PC-9 (cell line): Measurements from ENCODE around the gene SLC39A9. TPM values are rescaled to one million over a fixed set of nuclear protein-coding genes. Genes with fewer than 3 reads are reported as not detected.

Experiments
- BruUV-seq: library from RNA; stranded (reverse); fragments of 400-500 nt; replicated peaks from 2 replicates; lab custom pipeline; 2021; lab: Mats Ljungman, UMichigan
- CTCF ChIA-PET: fragments of 300-600 bp; sonication (Branson Sonifier 250); formaldehyde crosslinking; loops from one replicate; lab custom pipeline; 2022; ENCODE audit warnings: antibody characterized with exemption; lab: Charles Lee
- POLR2A ChIA-PET: fragments of 300-600 bp; sonication (Branson Sonifier 250); formaldehyde crosslinking; loops from one replicate; lab custom pipeline; 2022; ENCODE audit warnings: antibody characterized with exemption; ENCODE audit not compliant: unreplicated experiment; lab: Charles Lee
- DNase-seq, 2 experiments: peaks; one replicate each; pipeline versions ENCODE4 v3.0.0 to v3.0.0-alpha.2; 2015 to 2022; ENCODE audit warnings: mixed read lengths in 1 of 2
- H2AFZ ChIP-seq: fragments of 200-600 bp; sonication (generic); 2 replicates; pipeline ENCODE4 v1.8.1; 2017; ENCODE audit warnings: antibody characterized with exemption
- H3F3A ChIP-seq: fragments of 200-600 bp; sonication (generic); 2 replicates; pipeline ENCODE4 v1.8.1; 2017; ENCODE audit warnings: antibody characterized with exemption, mild to moderate bottlenecking, low read depth; ENCODE audit not compliant: insufficient read depth
- H3K27ac ChIP-seq: fragments of 200-600 bp; sonication (generic); 2 replicates; pipeline ENCODE4 v1.6.1; 2016; ENCODE audit warnings: mixed run types
- H3K27me3 ChIP-seq: fragments of 200-600 bp; sonication (generic); 2 replicates; pipeline ENCODE4 v1.6.1; 2016; ENCODE audit warnings: low read depth, mixed run types; ENCODE audit not compliant: insufficient read depth
- H3K36me3 ChIP-seq: fragments of 200-600 bp; sonication (generic); 2 replicates; pipeline ENCODE4 v1.6.1; 2016; ENCODE audit warnings: low read depth, mixed run types
- H3K4me1 ChIP-seq: fragments of 200-600 bp; sonication (generic); replicated peaks from 2 replicates; pipeline ENCODE4 v1.6.1; 2016; ENCODE audit warnings: mixed run types; ENCODE audit not compliant: insufficient read depth
- H3K4me2 ChIP-seq: fragments of 200-600 bp; sonication (generic); 2 replicates; pipeline ENCODE4 v1.6.1; 2017; ENCODE audit warnings: mixed run types
- H3K4me3 ChIP-seq: fragments of 200-600 bp; sonication (generic); 2 replicates; pipeline ENCODE4 v1.6.1; 2016; ENCODE audit warnings: mixed run types
- H3K79me2 ChIP-seq: fragments of 200-600 bp; sonication (generic); 2 replicates; pipeline ENCODE4 v1.6.1; 2017; ENCODE audit warnings: low read depth, mixed run types
- H3K9me2 ChIP-seq: fragments of 200-600 bp; sonication (generic); 2 replicates; pipeline ENCODE4 v1.8.1; 2017; ENCODE audit warnings: mild to moderate bottlenecking; ENCODE audit not compliant: insufficient read depth
- H3K9me3 ChIP-seq: fragments of 200-600 bp; sonication (generic); 2 replicates; pipeline ENCODE4 v1.8.1; 2016; ENCODE audit warnings: low read depth; ENCODE audit not compliant: insufficient read depth
- H4K20me1 ChIP-seq: fragments of 200-600 bp; sonication (generic); 2 replicates; pipeline ENCODE4 v1.8.1; 2017; ENCODE audit not compliant: insufficient read depth
- EZH2 ChIP-seq: fragments of 200-600 bp; sonication (generic); IDR thresholded peaks from 2 replicates; pipeline ENCODE4 v1.8.0; 2017; ENCODE audit warnings: antibody characterized with exemption, low read depth
- intact Hi-C: fragments of 100-400 bp; cut with micrococcal nuclease; formaldehyde crosslinking; loops from one replicate; pipeline ENCODE4 v1.10.0; 2022; ENCODE audit not compliant: unreplicated experiment
- total RNA-seq: library from RNA; stranded (reverse); gene quantifications from 2 replicates; pipeline ENCODE4 v1.2.3, GENCODE V29; 2021
- TF ChIP-seq, protein P1 (sequence below): fragments of 200-600 bp; sonication (generic); conservative IDR thresholded peaks from 2 replicates; pipeline ENCODE4 v1.6.1; 2017; ENCODE audit warnings: mixed run types, antibody characterized with exemption, mild to moderate bottlenecking, moderate library complexity

Gene SLC39A9
- total RNA-seq, 1 experiment from 2014 or later: 95.1 TPM

DNA sequence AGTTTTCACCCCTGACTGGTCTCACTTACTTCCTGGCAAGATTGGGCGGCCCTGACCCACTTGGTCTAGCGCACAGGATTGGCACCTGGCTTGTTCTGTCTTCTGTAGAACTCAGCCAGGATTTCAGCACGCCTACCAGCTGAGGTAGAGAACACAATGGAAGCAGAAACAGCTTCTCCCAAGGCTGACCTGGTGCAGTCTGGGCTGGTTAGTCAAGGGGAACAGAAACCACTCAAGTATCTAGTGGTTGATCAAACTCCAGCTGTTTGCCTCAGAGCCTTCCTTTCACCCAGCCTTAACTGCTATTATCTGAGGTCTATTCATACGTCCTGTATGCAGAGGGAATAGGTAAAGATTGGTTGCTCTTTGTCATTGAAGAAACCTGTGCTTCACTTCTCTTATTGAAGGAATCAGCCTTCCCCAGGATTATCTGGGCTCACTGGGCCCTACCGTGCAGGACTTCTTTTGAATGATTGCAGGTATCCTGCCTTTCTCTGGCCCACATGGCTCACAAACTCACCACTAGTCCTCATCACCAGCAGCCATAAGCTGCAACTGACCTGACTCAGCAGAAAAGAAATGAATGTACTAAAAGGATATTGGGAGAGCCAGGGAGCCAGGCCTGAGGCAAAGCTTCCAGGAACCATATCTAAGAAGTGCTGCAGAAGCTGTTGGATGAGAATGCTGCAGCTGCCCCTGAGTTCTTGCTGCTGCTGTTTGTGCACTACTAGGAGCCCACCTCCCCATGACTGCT, 83.5 kb downstream of the SLC39A9 start:
- no peaks in the 10 kb centered on the region for H3K9me3 ChIP-seq
- peaks cover 27% of the 10 kb centered on the region for H3K27me3 ChIP-seq

DNA sequence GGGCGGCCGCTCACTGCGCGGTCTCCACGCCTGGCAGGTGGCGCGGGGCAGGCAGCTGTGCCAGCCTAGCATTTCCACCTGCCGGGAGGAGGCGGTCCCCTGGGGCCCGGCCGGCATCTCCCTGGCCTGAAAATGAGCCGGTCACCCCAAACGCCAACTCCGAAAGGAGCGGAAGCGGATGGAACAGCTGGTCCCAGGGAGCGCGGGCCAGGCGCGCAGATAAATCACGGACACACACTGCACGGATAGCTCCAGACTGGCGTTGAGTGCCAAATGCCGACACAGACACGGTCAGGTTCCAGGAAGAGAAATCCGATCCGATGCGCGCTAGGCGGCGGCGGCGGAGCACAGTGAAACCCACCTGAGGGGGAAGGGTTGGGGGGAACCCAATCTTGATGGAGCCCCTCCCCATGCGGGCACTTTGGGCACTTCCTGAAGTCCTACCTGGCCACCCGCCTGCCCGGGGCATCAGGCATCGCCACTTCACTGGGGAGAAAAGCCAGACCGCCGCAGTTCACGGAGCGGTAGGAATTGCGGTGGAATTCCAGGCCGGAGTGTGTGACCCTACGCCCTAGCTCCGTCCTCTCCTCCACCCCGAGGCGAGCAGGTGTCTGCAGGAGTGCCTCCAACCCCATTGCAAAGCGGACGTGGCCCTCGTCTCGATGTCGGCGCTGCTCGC, 85.4 kb downstream of the SLC39A9 start:
- peak in 1 of 2 experiments; percentile 36 for DNase-seq
- no peaks in the 10 kb centered on the region for H3K9me2 ChIP-seq
- no peaks in the 10 kb centered on the region for H3F3A ChIP-seq
- H3K27me3 ChIP-seq: peaks cover 35% of the 10 kb centered on the region
- no TSS peak for BruUV-seq
- H3K4me1 ChIP-seq: no peaks in the 10 kb centered on the region
- TF ChIP-seq EZH2: no peak
- TF ChIP-seq, protein P1, sequence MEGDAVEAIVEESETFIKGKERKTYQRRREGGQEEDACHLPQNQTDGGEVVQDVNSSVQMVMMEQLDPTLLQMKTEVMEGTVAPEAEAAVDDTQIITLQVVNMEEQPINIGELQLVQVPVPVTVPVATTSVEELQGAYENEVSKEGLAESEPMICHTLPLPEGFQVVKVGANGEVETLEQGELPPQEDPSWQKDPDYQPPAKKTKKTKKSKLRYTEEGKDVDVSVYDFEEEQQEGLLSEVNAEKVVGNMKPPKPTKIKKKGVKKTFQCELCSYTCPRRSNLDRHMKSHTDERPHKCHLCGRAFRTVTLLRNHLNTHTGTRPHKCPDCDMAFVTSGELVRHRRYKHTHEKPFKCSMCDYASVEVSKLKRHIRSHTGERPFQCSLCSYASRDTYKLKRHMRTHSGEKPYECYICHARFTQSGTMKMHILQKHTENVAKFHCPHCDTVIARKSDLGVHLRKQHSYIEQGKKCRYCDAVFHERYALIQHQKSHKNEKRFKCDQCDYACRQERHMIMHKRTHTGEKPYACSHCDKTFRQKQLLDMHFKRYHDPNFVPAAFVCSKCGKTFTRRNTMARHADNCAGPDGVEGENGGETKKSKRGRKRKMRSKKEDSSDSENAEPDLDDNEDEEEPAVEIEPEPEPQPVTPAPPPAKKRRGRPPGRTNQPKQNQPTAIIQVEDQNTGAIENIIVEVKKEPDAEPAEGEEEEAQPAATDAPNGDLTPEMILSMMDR: no peak
- peak overlapping the region; percentile 81 for H3K4me2 ChIP-seq
- peak overlapping the region; percentile 54 for H3K4me3 ChIP-seq
- H3K36me3 ChIP-seq: no peaks in the 10 kb centered on the region
- H3K79me2 ChIP-seq: no peaks in the 10 kb centered on the region
- ChIA-PET POLR2A (interaction anchor here (0.5 to 0.6 kb wide), 3 partner anchors 88 to 665 kb away, joined by 3 read pairs; no protein-coding TSS in a partner anchor), CTCF (interaction anchor here (0.6 to 0.7 kb wide), 2 partner anchors 61 to 293 kb away, joined by 3 to 4 read pairs; partner anchors contain the start of gene EXD2)
- H4K20me1 ChIP-seq: no peaks in the 10 kb centered on the region
- peak overlapping the region; percentile 69 for H2AFZ ChIP-seq
- no peaks in the 10 kb centered on the region for H3K9me3 ChIP-seq
- intact Hi-C loops: no loop called here
- H3K27ac ChIP-seq: no peak overlapping the region

More for the DNA sequence above, 83.5 kb downstream of the SLC39A9 start:
- intact Hi-C loops: no loop called here
- no peak overlapping the region for H3K4me2 ChIP-seq
- H3K9me2 ChIP-seq: no peaks in the 10 kb centered on the region
- H3K36me3 ChIP-seq: no peaks in the 10 kb centered on the region
- CTCF ChIA-PET: no interaction called here
- H4K20me1 ChIP-seq: no peaks in the 10 kb centered on the region
- no peak overlapping the region for H2AFZ ChIP-seq
- H3F3A ChIP-seq: no peaks in the 10 kb centered on the region
- no peak overlapping the region for H3K27ac ChIP-seq
- H3K79me2 ChIP-seq: no peaks in the 10 kb centered on the region
- TF ChIP-seq EZH2: no peak
- TF ChIP-seq, protein P1: no peak
- POLR2A ChIA-PET: no interaction called here
- H3K4me3 ChIP-seq: no peak overlapping the region
- no peaks in the 10 kb centered on the region for H3K4me1 ChIP-seq
- no TSS peak for BruUV-seq
- no peak for DNase-seq

DNA sequence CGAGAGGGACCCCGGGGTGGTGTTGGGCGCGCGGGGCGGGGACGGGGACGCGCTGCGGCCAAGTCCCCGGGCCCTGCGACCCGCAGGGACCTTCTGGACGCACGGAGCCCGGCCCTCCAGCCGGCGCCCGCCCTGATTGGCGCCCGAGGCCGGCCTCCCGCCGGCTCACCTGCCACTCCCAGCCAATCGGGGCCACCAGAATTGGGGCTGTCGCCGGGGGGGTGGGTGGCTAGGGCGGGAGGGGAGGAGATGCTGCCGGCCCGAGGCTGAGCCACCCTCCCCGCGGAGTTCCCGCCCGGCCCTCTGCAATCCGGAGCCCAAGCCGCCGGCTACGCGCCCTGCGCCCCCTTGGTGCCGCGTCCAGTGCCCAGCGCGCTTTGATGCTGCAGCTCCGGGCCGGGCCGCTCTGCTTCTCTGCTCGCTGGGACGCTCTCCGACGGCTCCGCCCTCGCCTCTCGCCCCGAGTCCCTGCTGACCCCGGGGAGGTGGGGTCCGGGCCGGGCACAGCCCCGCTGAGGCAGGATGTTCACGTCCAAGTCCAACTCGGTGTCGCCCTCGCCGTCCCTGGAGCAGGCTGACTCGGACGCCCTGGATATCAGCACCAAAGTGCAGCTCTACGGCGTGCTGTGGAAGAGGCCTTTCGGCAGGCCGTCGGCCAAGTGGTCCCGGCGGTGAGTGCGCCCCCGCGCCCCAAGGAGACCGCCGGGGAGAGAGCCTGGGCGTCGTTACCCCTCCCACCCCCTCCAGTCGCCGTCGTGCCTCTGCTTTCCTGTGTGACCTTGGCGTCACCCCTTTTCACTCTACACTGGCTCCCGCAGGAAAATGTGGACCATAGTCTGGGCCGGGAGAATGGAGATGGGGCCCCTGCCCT, 86.2 kb downstream of the SLC39A9 start, which contains the start of gene PLEKHD1:
PLEKHD1 (plus strand) TSS at position 285 of the 871 bp plus-strand sequence; CDS start at position 523, 238 bp downstream.
- H3F3A ChIP-seq: no peaks in the 10 kb centered on the region
- H3K79me2 ChIP-seq: no peaks in the 10 kb centered on the region
- no peaks in the 10 kb centered on the region for H4K20me1 ChIP-seq
- no peaks in the 10 kb centered on the region for H3K9me3 ChIP-seq
- ChIA-PET CTCF (interaction anchor here (0.6 to 0.7 kb wide), 2 partner anchors 62 to 294 kb away, joined by 3 to 4 read pairs; partner anchors contain the start of gene EXD2), POLR2A (interaction anchor here (0.5 to 0.6 kb wide), 4 partner anchors 8 to 666 kb away, joined by 3 to 7 read pairs (median 4); partner anchors contain the start of gene ERH)
- no peak within 1 kb of the TSS for H3K27ac ChIP-seq
- H3K9me2 ChIP-seq: no peaks in the 10 kb centered on the region
- H3K36me3 ChIP-seq: no peaks in the 10 kb centered on the region
- H3K27me3 ChIP-seq: peaks cover 35% of the 10 kb centered on the region
- peak within 1 kb of the TSS; percentile 69 for H2AFZ ChIP-seq
- intact Hi-C loops: no loop called here
- peak within 1 kb of the TSS; percentile 54 for H3K4me3 ChIP-seq
- H3K4me1 ChIP-seq: no peaks in the 10 kb centered on the region
- peak within 1 kb of the TSS; percentile 81 for H3K4me2 ChIP-seq
- DNase-seq: peak; percentile 42 to 73
- TF ChIP-seq EZH2: no peak
- TF ChIP-seq, protein P1: no peak
- no TSS peak for BruUV-seq
